PFSK-1 (cell line): ENCODE results near the gene LSM7.

Experiments used
- FOXP2 ChIP-seq: optimal IDR thresholded peaks from 2 replicates; pipeline ENCODE3; 2011; ENCODE audit warnings: borderline replicate concordance, control low read depth, inconsistent platforms; ENCODE audit not compliant: insufficient read depth; ENCODE audit errors: extremely low read length, extremely low read depth
- POLR2AphosphoS5 ChIP-seq: IDR thresholded peaks from 2 replicates; pipeline ENCODE4 v1.6.1; 2012; ENCODE audit warnings: low read depth, mild to moderate bottlenecking, control low read depth, low read length, moderate library complexity
- SIN3A ChIP-seq: IDR thresholded peaks from 2 replicates; pipeline ENCODE4 v1.6.1; 2012; ENCODE audit warnings: mild to moderate bottlenecking, low read length, moderate library complexity, borderline replicate concordance; ENCODE audit not compliant: insufficient read depth
- TAF1 ChIP-seq: IDR thresholded peaks from 2 replicates; pipeline ENCODE4 v1.6.1; 2012; ENCODE audit warnings: low read length, control low read depth, borderline replicate concordance; ENCODE audit not compliant: insufficient read depth
- TF ChIP-seq, protein P1 (sequence below), 2 experiments: IDR thresholded peaks; 2 replicates each; pipeline versions ENCODE4 v1.6.1 to v1.8.0; 2011 to 2012; ENCODE audit warnings: low read depth in 2 of 2, low read length in 2 of 2, control low read depth in 1 of 2, inconsistent platforms in 1 of 2, mild to moderate bottlenecking in 1 of 2, moderate library complexity in 1 of 2; ENCODE audit not compliant: insufficient read depth in 1 of 2

LSM7 gene

DNA sequence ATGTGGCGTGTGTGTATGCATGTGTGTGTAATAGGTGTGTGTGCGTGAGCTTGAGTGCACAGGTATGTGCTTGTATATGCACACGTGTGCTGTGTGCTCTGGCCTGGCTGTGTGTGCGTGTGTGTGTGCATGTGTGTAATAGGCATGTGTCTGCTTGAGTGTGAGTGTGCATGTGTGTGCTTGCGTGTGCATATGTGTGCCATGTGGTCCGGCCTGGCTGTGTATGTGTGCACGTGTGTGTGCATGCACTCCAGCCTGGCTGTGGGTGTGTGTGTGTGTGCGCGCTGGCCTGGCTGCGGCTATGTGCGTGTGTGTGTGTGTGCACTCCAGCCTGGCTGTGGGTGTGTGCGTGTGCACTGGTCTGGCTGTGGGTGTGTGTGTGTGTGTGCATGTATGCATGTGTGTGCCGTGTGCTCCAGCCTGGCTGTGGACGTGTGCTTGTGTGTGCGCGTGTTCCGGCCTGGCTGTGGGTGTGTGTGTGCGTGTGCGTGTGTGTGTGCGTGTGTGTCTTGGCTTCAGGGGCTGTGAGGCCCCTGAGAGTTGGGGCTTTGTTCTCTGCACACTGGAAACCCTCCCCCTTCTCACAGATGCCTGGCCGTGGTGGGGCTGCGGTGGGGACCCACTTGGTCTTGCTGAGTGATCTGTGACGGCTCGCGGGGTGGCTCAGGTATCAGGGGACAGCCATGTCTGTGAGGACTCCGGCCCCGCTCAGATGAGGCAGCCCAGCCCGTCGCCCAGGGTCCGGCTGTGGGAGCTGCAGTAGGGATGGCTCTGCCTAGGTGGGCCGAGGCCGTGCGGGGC lies 8.3 kb upstream of the LSM7 start:
- no peak for TF ChIP-seq POLR2AphosphoS5
- TF ChIP-seq SIN3A = no peak
- no peak for TF ChIP-seq TAF1
- TF ChIP-seq, protein P1, sequence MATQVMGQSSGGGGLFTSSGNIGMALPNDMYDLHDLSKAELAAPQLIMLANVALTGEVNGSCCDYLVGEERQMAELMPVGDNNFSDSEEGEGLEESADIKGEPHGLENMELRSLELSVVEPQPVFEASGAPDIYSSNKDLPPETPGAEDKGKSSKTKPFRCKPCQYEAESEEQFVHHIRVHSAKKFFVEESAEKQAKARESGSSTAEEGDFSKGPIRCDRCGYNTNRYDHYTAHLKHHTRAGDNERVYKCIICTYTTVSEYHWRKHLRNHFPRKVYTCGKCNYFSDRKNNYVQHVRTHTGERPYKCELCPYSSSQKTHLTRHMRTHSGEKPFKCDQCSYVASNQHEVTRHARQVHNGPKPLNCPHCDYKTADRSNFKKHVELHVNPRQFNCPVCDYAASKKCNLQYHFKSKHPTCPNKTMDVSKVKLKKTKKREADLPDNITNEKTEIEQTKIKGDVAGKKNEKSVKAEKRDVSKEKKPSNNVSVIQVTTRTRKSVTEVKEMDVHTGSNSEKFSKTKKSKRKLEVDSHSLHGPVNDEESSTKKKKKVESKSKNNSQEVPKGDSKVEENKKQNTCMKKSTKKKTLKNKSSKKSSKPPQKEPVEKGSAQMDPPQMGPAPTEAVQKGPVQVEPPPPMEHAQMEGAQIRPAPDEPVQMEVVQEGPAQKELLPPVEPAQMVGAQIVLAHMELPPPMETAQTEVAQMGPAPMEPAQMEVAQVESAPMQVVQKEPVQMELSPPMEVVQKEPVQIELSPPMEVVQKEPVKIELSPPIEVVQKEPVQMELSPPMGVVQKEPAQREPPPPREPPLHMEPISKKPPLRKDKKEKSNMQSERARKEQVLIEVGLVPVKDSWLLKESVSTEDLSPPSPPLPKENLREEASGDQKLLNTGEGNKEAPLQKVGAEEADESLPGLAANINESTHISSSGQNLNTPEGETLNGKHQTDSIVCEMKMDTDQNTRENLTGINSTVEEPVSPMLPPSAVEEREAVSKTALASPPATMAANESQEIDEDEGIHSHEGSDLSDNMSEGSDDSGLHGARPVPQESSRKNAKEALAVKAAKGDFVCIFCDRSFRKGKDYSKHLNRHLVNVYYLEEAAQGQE (IDR thresholded peaks at IDR 0.05; ENCODE audit: insufficient read depth in 1 of 2, low read depth in 2 of 2, low read length in 2 of 2) = no peak
- no peak for TF ChIP-seq FOXP2

DNA sequence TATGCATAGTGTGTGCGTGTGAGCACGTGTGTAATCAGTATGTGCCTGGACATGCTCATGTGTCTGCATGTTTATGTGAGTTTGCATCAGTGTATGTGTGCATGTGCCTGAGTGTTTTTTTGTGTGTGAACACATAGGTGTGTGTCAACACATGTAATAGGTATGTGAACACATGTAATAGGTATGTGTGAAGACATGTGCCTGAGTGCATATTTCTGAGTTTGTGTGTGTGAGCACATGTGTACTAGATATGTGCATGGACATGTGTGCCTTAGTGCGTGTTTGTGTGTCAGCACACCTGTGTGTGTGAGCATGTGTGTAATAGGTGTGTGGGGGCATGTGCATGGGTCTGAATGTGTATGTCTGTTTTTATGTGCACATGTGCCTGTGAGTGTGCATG lies 7.5 kb upstream of the LSM7 start:
- no peak for TF ChIP-seq FOXP2
- no peak for TF ChIP-seq POLR2AphosphoS5
- TF ChIP-seq SIN3A = no peak
- no peak for TF ChIP-seq TAF1
- TF ChIP-seq, protein P1 (IDR thresholded peaks at IDR 0.05; ENCODE audit: insufficient read depth in 1 of 2, low read depth in 2 of 2, low read length in 2 of 2) = no peak

DNA sequence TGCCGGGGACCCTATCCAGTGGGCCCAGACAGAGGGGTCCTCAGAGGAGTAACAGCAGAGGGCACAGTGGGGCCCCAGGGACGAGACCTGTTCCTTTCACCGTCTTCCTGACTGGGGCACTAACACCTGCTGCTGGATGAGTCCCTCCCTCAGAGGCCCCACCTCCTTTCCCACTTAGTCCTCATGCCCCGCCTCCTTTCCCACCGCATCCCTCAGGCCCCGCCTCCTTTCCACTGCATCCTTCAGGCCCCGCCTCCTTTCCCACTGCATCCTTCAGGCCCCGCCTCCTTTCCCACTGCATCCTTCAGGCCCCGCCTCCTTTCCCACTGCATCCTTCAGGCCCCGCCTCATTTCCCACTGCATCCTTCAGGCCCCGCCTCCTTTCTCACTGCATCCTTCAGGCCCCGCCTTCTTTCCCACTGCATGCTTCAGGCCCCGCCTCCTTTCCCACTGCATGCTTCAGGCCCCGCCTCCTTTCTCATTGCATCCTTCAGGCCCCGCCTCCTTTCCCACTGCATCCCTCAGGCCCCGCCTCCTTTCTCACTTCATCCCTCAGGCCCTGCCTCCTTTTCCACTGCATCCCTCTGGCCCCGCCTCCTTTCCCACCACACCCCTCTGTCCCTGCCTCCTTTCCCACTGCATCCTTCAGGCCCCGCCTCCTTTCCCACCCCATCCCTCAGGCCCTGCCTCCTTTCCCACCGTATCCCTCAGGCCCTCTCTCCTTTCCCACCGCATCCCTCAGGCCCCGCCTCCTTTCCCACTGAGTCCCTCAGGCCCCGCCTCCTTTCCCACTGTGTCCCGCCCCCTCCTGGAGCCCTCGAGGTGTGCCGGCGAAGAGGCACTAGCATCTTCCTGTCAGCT lies 6.8 kb upstream of the LSM7 start:
- no peak for TF ChIP-seq POLR2AphosphoS5
- no peak for TF ChIP-seq FOXP2
- no peak for TF ChIP-seq SIN3A
- no peak for TF ChIP-seq TAF1
- TF ChIP-seq, protein P1 (IDR thresholded peaks at IDR 0.05; ENCODE audit: insufficient read depth in 1 of 2, low read depth in 2 of 2, low read length in 2 of 2) = no peak

DNA sequence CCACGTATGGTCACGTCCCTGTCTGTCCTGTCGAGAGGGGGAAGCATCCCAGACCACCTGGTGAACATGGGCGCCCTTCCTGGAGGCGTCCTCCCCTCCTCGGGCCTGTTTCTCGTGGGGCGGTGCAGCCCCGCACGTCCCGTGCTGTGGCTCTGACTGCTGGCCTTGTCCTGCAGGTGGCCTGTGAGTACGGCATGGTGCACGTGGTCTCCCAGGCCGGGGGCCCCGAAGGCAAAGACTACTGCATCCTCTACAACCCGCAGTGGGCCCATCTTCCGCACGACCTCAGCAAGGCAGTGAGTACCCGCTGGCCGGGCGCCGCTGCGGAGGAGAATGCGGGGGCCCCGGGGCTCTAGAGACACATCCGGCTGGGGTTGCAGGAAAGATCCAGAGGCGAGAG lies 6.0 kb upstream of the LSM7 start:
- TF ChIP-seq TAF1 = no peak
- TF ChIP-seq, protein P1 (IDR thresholded peaks at IDR 0.05; ENCODE audit: insufficient read depth in 1 of 2, low read depth in 2 of 2, low read length in 2 of 2) = no peak
- TF ChIP-seq POLR2AphosphoS5 = no peak
- no peak for TF ChIP-seq SIN3A
- no peak for TF ChIP-seq FOXP2
